HCT116 (cell line): ENCODE results near the gene GJB5. TPM values are rescaled to one million over a fixed set of nuclear protein-coding genes. Genes with fewer than 3 reads are reported as not detected.

Experiments used
- ATAC-seq: fragments of 200-7000 bp; cut with Tn5 transposase; 2 replicates; pipeline ENCODE4 v1.9.1; 2020; ENCODE audit warnings: mild to moderate bottlenecking, moderate library complexity
- BruUV-seq: library from RNA; stranded (reverse); fragments of 400-500 nt; replicated peaks from 2 replicates; lab custom pipeline; 2021; lab: Mats Ljungman, UMichigan
- CTCF ChIA-PET: fragments of 300-600 bp; sonication (Branson Sonifier 250); formaldehyde crosslinking; loops from one replicate; lab custom pipeline; 2021; ENCODE audit warnings: antibody characterized with exemption; lab: Charles Lee
- POLR2A ChIA-PET: fragments of 300-600, 350-600 bp; sonication (Branson Sonifier 250); formaldehyde crosslinking; loops from one replicate; lab custom pipeline; 2021; ENCODE audit warnings: antibody characterized with exemption; lab: Charles Lee
- RAD21 ChIA-PET, 2 experiments: fragments of 300-600 bp; sonication (Branson Sonifier 250); formaldehyde crosslinking; loops; one replicate each; lab custom pipeline; 2023; ENCODE audit warnings: low total read pairs in 2 of 2; ENCODE audit not compliant: uncharacterized antibody in 2 of 2, unreplicated experiment in 2 of 2, low non-redundant PET in 1 of 2; lab: Charles Lee
- DNase-seq: peaks from one replicate; pipeline ENCODE4 v3.0.0-alpha.2; 2010; ENCODE audit warnings: low read depth, low spot score
- H2AFZ ChIP-seq: fragments of 200-600 bp; shearing (Covaris generic), sonication (generic); 2 replicates; pipeline ENCODE4 v1.6.1; 2017; ENCODE audit warnings: low read depth, mixed run types, mixed read lengths, antibody characterized with exemption, low read length; ENCODE audit not compliant: poor library complexity, severe bottlenecking
- H3K27ac ChIP-seq: 2 replicates; pipeline ENCODE4 v1.5.1; 2012; ENCODE audit warnings: low read depth, low read length
- H3K27me3 ChIP-seq: fragments of 200-600 bp; sonication (generic); 2 replicates; pipeline ENCODE4 v1.6.1; 2016; ENCODE audit warnings: mixed run types, low read length, mixed read lengths; ENCODE audit not compliant: insufficient read depth
- H3K36me3 ChIP-seq, 2 experiments: fragments of 200-500 bp in 1 of 2; fragments of 200-600 bp in 1 of 2; sonication (Bioruptor generic) in 1 of 2; sonication (generic) in 1 of 2; 2 replicates each; pipeline versions ENCODE4 v1.5.1 to v1.6.1; 2014 to 2016; ENCODE audit warnings: low read length in 2 of 2, inconsistent platforms in 1 of 2, mixed read lengths in 1 of 2, mixed run types in 1 of 2; ENCODE audit not compliant: insufficient read depth in 2 of 2, control insufficient read depth in 1 of 2
- H3K4me1 ChIP-seq, 2 experiments: fragments of 200-600 bp in 1 of 2; sonication (generic) in 1 of 2; 2 replicates each; pipeline versions ENCODE4 v1.5.1 to v1.6.1; 2012 to 2017; ENCODE audit warnings: low read length in 2 of 2, inconsistent platforms in 1 of 2, mild to moderate bottlenecking in 1 of 2, mixed read lengths in 1 of 2, mixed run types in 1 of 2, moderate library complexity in 1 of 2; ENCODE audit not compliant: insufficient read depth in 2 of 2, control insufficient read depth in 1 of 2
- H3K4me2 ChIP-seq: fragments of 200-600 bp; sonication (generic); 2 replicates; pipeline ENCODE4 v1.6.1; 2017; ENCODE audit warnings: mixed run types, low read length, mixed read lengths
- H3K4me3 ChIP-seq, 2 experiments: fragments of 200-600 bp in 1 of 2; sonication (generic) in 1 of 2; replicated peaks in 1 of 2; 2 replicates each; pipeline ENCODE4 v1.5.1; 2011 to 2016; ENCODE audit warnings: low read length in 2 of 2, control low read depth in 1 of 2, low read depth in 1 of 2, mild to moderate bottlenecking in 1 of 2, mixed read lengths in 1 of 2, mixed run types in 1 of 2
- H3K79me2 ChIP-seq: fragments of 200-600 bp; sonication (generic); 2 replicates; pipeline ENCODE4 v1.6.1; 2017; ENCODE audit warnings: mild to moderate bottlenecking, mixed run types, low read length, moderate library complexity, mixed read lengths; ENCODE audit not compliant: insufficient read depth
- H3K9ac ChIP-seq: fragments of 200-600 bp; sonication (generic); 2 replicates; pipeline ENCODE4 v1.6.1; 2016; ENCODE audit warnings: low read length, mixed read lengths
- H3K9me2 ChIP-seq: fragments of 200-600 bp; sonication (generic), shearing (Covaris generic); 2 replicates; pipeline ENCODE4 v1.6.1; 2017; ENCODE audit warnings: mixed run types, mild to moderate bottlenecking, moderate library complexity; ENCODE audit not compliant: insufficient read depth
- H3K9me3 ChIP-seq, 2 experiments: fragments of 200-500 bp in 1 of 2; fragments of 200-600 bp in 1 of 2; sonication (Bioruptor generic) in 1 of 2; sonication (generic) in 1 of 2; 2 replicates each; pipeline ENCODE4 v1.6.1; 2014 to 2017; ENCODE audit warnings: low read length in 2 of 2, mixed read lengths in 2 of 2, inconsistent platforms in 1 of 2, low read depth in 1 of 2, mild to moderate bottlenecking in 1 of 2, mixed run types in 1 of 2, moderate library complexity in 1 of 2; ENCODE audit not compliant: control insufficient read depth in 1 of 2, insufficient read depth in 1 of 2
- H4K20me1 ChIP-seq: fragments of 200-600 bp; sonication (generic), shearing (Covaris generic); 2 replicates; pipeline ENCODE4 v1.6.1; 2017; ENCODE audit warnings: mixed run types, mild to moderate bottlenecking, moderate library complexity; ENCODE audit not compliant: insufficient read depth
- ELF1 ChIP-seq: IDR thresholded peaks from 2 replicates; pipeline ENCODE4 v1.6.1; 2012; ENCODE audit warnings: low read depth, borderline replicate concordance
- EZH2phosphoT487 ChIP-seq: fragments of 200-600 bp; IDR thresholded peaks from 2 replicates; pipeline ENCODE4 v1.6.1; 2018; ENCODE audit warnings: antibody characterized with exemption, borderline replicate concordance
- SP1 ChIP-seq: IDR thresholded peaks from 2 replicates; pipeline ENCODE4 v1.6.1; 2012; ENCODE audit warnings: low read depth
- SRF ChIP-seq: IDR thresholded peaks from 2 replicates; pipeline ENCODE4 v1.6.1; 2012; ENCODE audit warnings: low read depth
- YY1 ChIP-seq: IDR thresholded peaks from 2 replicates; pipeline ENCODE4 v1.6.1; 2011; ENCODE audit warnings: low read length, low read depth, moderate library complexity, mild to moderate bottlenecking; ENCODE audit not compliant: insufficient replicate concordance; ENCODE audit errors: extremely low read depth
- intact Hi-C: fragments of 100-400 bp; cut with micrococcal nuclease; formaldehyde crosslinking; loops from 2 replicates; pipeline ENCODE4 v1.10.0; 2022
- total RNA-seq: library from RNA; stranded (reverse); gene quantifications from one replicate; pipeline ENCODE4 v1.2.1, GENCODE V29; 2021; ENCODE audit not compliant: unreplicated experiment
- TF ChIP-seq, protein P1 (sequence below): IDR thresholded peaks from 2 replicates; pipeline ENCODE4 v1.6.1; 2012; ENCODE audit warnings: low read depth
- TF ChIP-seq, protein P2 (sequence below): IDR thresholded peaks from 2 replicates; pipeline ENCODE4 v1.6.1; 2011; ENCODE audit warnings: mild to moderate bottlenecking, low read length, moderate library complexity; ENCODE audit not compliant: insufficient replicate concordance; ENCODE audit errors: extremely low read depth
- TF ChIP-seq, protein P3 (sequence below), 3 experiments: fragments of 200-600 bp in 1 of 3; sonication (generic) in 1 of 3; IDR thresholded peaks in 2 of 3; conservative IDR thresholded peaks in 1 of 3; 2 replicates each; pipeline ENCODE4 v1.5.1; 2012 to 2017; ENCODE audit warnings: low read depth in 2 of 3, low read length in 2 of 3, antibody characterized with exemption in 1 of 3, borderline replicate concordance in 1 of 3, control low read depth in 1 of 3, mild to moderate bottlenecking in 1 of 3, mixed read lengths in 1 of 3, mixed run types in 1 of 3, moderate library complexity in 1 of 3; ENCODE audit not compliant: insufficient read depth in 1 of 3

The GJB5 gene
- total RNA-seq, 1 experiment from 2014 or later: 4.6 TPM

DNA sequence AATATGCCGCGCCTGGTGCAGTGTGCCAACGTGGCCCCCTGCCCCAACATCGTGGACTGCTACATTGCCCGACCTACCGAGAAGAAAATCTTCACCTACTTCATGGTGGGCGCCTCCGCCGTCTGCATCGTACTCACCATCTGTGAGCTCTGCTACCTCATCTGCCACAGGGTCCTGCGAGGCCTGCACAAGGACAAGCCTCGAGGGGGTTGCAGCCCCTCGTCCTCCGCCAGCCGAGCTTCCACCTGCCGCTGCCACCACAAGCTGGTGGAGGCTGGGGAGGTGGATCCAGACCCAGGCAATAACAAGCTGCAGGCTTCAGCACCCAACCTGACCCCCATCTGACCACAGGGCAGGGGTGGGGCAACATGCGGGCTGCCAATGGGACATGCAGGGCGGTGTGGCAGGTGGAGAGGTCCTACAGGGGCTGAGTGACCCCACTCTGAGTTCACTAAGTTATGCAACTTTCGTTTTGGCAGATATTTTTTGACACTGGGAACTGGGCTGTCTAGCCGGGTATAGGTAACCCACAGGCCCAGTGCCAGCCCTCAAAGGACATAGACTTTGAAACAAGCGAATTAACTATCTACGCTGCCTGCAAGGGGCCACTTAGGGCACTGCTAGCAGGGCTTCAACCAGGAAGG lies 30.5 kb downstream of the GJB5 start (continued):
- no peak for TF ChIP-seq SP1

DNA sequence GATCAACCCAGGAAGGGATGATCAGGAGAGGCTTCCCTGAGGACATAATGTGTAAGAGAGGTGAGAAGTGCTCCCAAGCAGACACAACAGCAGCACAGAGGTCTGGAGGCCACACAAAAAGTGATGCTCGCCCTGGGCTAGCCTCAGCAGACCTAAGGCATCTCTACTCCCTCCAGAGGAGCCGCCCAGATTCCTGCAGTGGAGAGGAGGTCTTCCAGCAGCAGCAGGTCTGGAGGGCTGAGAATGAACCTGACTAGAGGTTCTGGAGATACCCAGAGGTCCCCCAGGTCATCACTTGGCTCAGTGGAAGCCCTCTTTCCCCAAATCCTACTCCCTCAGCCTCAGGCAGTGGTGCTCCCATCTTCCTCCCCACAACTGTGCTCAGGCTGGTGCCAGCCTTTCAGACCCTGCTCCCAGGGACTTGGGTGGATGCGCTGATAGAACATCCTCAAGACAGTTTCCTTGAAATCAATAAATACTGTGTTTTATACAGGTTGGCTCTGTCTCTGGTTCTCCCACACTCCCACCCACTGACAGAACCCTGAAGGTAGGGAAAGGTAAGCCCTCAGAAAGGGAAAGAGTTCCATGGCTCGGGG lies 31.1 kb downstream of the GJB5 start:
- Histone ChIP-seq H3K9me3 (no peaks in the 10 kb centered on the region), H3K4me2 (no peak overlapping the region)
- no peak for DNase-seq
- TF ChIP-seq YY1: no peak
- TF ChIP-seq EZH2phosphoT487: no peak
- TF ChIP-seq, protein P1, sequence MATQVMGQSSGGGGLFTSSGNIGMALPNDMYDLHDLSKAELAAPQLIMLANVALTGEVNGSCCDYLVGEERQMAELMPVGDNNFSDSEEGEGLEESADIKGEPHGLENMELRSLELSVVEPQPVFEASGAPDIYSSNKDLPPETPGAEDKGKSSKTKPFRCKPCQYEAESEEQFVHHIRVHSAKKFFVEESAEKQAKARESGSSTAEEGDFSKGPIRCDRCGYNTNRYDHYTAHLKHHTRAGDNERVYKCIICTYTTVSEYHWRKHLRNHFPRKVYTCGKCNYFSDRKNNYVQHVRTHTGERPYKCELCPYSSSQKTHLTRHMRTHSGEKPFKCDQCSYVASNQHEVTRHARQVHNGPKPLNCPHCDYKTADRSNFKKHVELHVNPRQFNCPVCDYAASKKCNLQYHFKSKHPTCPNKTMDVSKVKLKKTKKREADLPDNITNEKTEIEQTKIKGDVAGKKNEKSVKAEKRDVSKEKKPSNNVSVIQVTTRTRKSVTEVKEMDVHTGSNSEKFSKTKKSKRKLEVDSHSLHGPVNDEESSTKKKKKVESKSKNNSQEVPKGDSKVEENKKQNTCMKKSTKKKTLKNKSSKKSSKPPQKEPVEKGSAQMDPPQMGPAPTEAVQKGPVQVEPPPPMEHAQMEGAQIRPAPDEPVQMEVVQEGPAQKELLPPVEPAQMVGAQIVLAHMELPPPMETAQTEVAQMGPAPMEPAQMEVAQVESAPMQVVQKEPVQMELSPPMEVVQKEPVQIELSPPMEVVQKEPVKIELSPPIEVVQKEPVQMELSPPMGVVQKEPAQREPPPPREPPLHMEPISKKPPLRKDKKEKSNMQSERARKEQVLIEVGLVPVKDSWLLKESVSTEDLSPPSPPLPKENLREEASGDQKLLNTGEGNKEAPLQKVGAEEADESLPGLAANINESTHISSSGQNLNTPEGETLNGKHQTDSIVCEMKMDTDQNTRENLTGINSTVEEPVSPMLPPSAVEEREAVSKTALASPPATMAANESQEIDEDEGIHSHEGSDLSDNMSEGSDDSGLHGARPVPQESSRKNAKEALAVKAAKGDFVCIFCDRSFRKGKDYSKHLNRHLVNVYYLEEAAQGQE: no peak
- TF ChIP-seq SRF: no peak
- no peak for TF ChIP-seq ELF1
- TF ChIP-seq, protein P2, sequence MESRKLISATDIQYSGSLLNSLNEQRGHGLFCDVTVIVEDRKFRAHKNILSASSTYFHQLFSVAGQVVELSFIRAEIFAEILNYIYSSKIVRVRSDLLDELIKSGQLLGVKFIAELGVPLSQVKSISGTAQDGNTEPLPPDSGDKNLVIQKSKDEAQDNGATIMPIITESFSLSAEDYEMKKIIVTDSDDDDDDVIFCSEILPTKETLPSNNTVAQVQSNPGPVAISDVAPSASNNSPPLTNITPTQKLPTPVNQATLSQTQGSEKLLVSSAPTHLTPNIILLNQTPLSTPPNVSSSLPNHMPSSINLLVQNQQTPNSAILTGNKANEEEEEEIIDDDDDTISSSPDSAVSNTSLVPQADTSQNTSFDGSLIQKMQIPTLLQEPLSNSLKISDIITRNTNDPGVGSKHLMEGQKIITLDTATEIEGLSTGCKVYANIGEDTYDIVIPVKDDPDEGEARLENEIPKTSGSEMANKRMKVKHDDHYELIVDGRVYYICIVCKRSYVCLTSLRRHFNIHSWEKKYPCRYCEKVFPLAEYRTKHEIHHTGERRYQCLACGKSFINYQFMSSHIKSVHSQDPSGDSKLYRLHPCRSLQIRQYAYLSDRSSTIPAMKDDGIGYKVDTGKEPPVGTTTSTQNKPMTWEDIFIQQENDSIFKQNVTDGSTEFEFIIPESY: no peak
- TF ChIP-seq, protein P3, sequence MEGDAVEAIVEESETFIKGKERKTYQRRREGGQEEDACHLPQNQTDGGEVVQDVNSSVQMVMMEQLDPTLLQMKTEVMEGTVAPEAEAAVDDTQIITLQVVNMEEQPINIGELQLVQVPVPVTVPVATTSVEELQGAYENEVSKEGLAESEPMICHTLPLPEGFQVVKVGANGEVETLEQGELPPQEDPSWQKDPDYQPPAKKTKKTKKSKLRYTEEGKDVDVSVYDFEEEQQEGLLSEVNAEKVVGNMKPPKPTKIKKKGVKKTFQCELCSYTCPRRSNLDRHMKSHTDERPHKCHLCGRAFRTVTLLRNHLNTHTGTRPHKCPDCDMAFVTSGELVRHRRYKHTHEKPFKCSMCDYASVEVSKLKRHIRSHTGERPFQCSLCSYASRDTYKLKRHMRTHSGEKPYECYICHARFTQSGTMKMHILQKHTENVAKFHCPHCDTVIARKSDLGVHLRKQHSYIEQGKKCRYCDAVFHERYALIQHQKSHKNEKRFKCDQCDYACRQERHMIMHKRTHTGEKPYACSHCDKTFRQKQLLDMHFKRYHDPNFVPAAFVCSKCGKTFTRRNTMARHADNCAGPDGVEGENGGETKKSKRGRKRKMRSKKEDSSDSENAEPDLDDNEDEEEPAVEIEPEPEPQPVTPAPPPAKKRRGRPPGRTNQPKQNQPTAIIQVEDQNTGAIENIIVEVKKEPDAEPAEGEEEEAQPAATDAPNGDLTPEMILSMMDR (IDR thresholded peaks at IDR 0.05 in 2 of 3, conservative IDR thresholded peaks at IDR 0.05 in 1 of 3; ENCODE audit: borderline replicate concordance in 1 of 3, insufficient read depth in 1 of 3, low read depth in 2 of 3, low read length in 2 of 3): no peak
- TF ChIP-seq, all 23 proteins: peak for 0
- Histone ChIP-seq H3K36me3 (peaks cover 4 to 24% of the 10 kb centered on the region in 2 experiments; a peak in 2 of 4 replicates), H4K20me1 (no peaks in the 10 kb centered on the region), H3K27ac (no peak overlapping the region), H3K4me1 (peaks cover 20 to 39% of the 10 kb centered on the region in 2 experiments), H3K79me2 (peaks cover 43% of the 10 kb centered on the region), H3K9me2 (no peaks in the 10 kb centered on the region), H3K4me3 (no peak overlapping the region), H2AFZ (no peak overlapping the region), H3K9ac (no peak overlapping the region), H3K27me3 (no peaks in the 10 kb centered on the region)
- CTCF ChIA-PET: interaction anchor here (0.6 to 3.4 kb wide), 8 partner anchors 11 to 982 kb away, joined by 3 to 18 read pairs (median 3); partner anchors contain the start of gene SMIM12
- intact Hi-C loops: loop anchor here (1.0 kb wide), 2 partner anchors 66 to 80 kb away; no protein-coding TSS in a partner anchor
- RAD21 ChIA-PET: interaction anchor here in 1 of 2 experiments (1.0 kb wide), 1 partner anchor 67 kb away, joined by 3 read pairs; no protein-coding TSS in a partner anchor
- BruUV-seq: no TSS peak
- POLR2A ChIA-PET: interaction anchor here (1.0 kb wide), 1 partner anchor 43 kb away, joined by 4 read pairs; no protein-coding TSS in a partner anchor
- ATAC-seq: no peak
